OCI-LY7 (cell line): Measurements from ENCODE around the gene ATP1B4. TPM values are rescaled to one million over a fixed set of nuclear protein-coding genes. Genes with fewer than 3 reads are reported as not detected.

Experiments used
- BruUV-seq: library from RNA; stranded (reverse); fragments of 400-500 nt; replicated peaks from 2 replicates; lab custom pipeline; 2021; lab: Mats Ljungman, UMichigan
- CTCF ChIA-PET: fragments of 300-600 bp; sonication (Branson Sonifier 250); formaldehyde crosslinking; loops from one replicate; lab custom pipeline; 2022; ENCODE audit warnings: antibody characterized with exemption; ENCODE audit not compliant: unreplicated experiment; lab: Charles Lee
- POLR2A ChIA-PET: fragments of 300-600 bp; sonication (Branson Sonifier 250); formaldehyde crosslinking; loops from one replicate; lab custom pipeline; 2022; ENCODE audit warnings: antibody characterized with exemption; lab: Charles Lee
- DNase-seq: peaks from one replicate; pipeline ENCODE4 v3.0.0-alpha.2; 2015; ENCODE audit warnings: low spot score
- H2AFZ ChIP-seq: fragments of 200-600 bp; sonication (generic), shearing (Covaris generic); 2 replicates; pipeline ENCODE4 v1.6.1; 2014; ENCODE audit warnings: mild to moderate bottlenecking, antibody characterized with exemption, low read length, moderate library complexity
- H3K27ac ChIP-seq: fragments of 200-600 bp; sonication (generic); 2 replicates; pipeline ENCODE4 v1.5.1; 2014; ENCODE audit warnings: mixed run types, low read depth, mild to moderate bottlenecking, moderate library complexity, low read length, inconsistent platforms; ENCODE audit not compliant: poor library complexity, severe bottlenecking
- H3K36me3 ChIP-seq: fragments of 200-600 bp; sonication (generic); 2 replicates; pipeline ENCODE4 v1.6.1; 2014; ENCODE audit warnings: mild to moderate bottlenecking, antibody characterized with exemption, low read length, moderate library complexity, mixed read lengths; ENCODE audit not compliant: insufficient read depth
- H3K4me1 ChIP-seq: fragments of 200-600 bp; sonication (generic); 2 replicates; pipeline ENCODE4 v1.5.1; 2014; ENCODE audit warnings: mild to moderate bottlenecking, low read length; ENCODE audit not compliant: insufficient read depth, poor library complexity, severe bottlenecking
- H3K4me2 ChIP-seq: fragments of 200-600 bp; sonication (generic); 2 replicates; pipeline ENCODE4 v1.6.1; 2014; ENCODE audit warnings: mild to moderate bottlenecking, low read length
- H3K4me3 ChIP-seq: fragments of 200-600 bp; sonication (generic); 2 replicates; pipeline ENCODE4 v1.5.1; 2014; ENCODE audit warnings: mild to moderate bottlenecking, low read depth, low read length; ENCODE audit not compliant: poor library complexity, severe bottlenecking
- H3K79me2 ChIP-seq: fragments of 200-600 bp; sonication (generic); 2 replicates; pipeline ENCODE4 v1.6.1; 2016; ENCODE audit warnings: low read depth, mild to moderate bottlenecking, low read length, moderate library complexity, mixed read lengths; ENCODE audit not compliant: insufficient read depth
- H3K9me2 ChIP-seq: fragments of 200-600 bp; sonication (generic); 2 replicates; pipeline ENCODE4 v1.6.1; 2016; ENCODE audit warnings: mild to moderate bottlenecking, low read length, mixed read lengths; ENCODE audit not compliant: insufficient read depth
- H3K9me3 ChIP-seq: fragments of 200-600 bp; sonication (generic); 2 replicates; pipeline ENCODE4 v1.6.1; 2014; ENCODE audit warnings: mild to moderate bottlenecking, mixed run types, low read length, mixed read lengths
- H4K20me1 ChIP-seq: fragments of 200-600 bp; sonication (generic); 2 replicates; pipeline ENCODE4 v1.6.1; 2014; ENCODE audit warnings: mild to moderate bottlenecking, antibody characterized with exemption, low read length, moderate library complexity, mixed read lengths; ENCODE audit not compliant: insufficient read depth
- EZH2phosphoT487 ChIP-seq: fragments of 200-600 bp; sonication (generic); IDR thresholded peaks from 2 replicates; pipeline ENCODE4 v1.6.1; 2018; ENCODE audit warnings: low read depth, borderline replicate concordance, mild to moderate bottlenecking, mixed run types, antibody characterized with exemption, low read length, moderate library complexity, mixed read lengths
- intact Hi-C: fragments of 100-400 bp; cut with micrococcal nuclease; formaldehyde crosslinking; loops from one replicate; pipeline ENCODE4 v1.10.0; 2022; ENCODE audit not compliant: unreplicated experiment
- total RNA-seq, 2 experiments: library from RNA; depleted of rRNA in 1 of 2; stranded (reverse); fragments of >200 nt in 1 of 2; shearing (Covaris generic) in 1 of 2; gene quantifications; 2 replicates each; pipeline ENCODE4 v1.2.3, GENCODE V29; 2014 to 2022
- TF ChIP-seq, protein P1 (sequence below): fragments of 200-600 bp; sonication (generic); conservative IDR thresholded peaks from 2 replicates; pipeline ENCODE4 v1.5.1; 2014; ENCODE audit warnings: mild to moderate bottlenecking, antibody characterized with exemption, low read length, moderate library complexity, mixed read lengths

The ATP1B4 gene
- total RNA-seq, 2 experiments from 2014 or later = not detected

DNA sequence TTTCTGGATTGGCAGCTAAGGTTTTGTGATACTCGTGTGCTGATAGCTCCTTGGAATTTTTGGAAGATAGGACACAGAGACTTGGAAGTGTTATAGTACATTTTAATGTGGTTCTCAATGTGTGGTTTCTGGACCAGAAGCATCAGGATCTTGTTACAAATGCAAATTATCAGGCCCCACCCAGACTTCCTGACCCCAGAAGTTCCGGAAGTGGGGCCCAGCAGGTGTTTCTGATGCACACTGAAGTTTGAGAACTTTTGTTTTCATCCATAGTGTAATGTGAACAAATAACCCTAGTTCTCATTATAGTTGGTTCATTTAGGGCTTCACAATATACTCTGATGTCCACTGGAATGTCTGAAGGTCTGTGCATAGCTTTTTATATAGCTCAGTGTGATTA is 57.6 kb downstream of the ATP1B4 start:
- Histone ChIP-seq H3K27ac (peak overlapping the region; percentile 81), H3K4me2 (peak overlapping the region; percentile 78), H3K9me2 (no peaks in the 10 kb centered on the region), H2AFZ (peak overlapping the region; percentile 95), H3K4me1 (peaks cover 30% of the 10 kb centered on the region), H4K20me1 (no peaks in the 10 kb centered on the region), H3K36me3 (no peaks in the 10 kb centered on the region), H3K9me3 (no peaks in the 10 kb centered on the region), H3K79me2 (no peaks in the 10 kb centered on the region), H3K4me3 (peak overlapping the region; percentile 49)
- intact Hi-C loops = no loop called here
- DNase-seq = peak; percentile 77
- no peak for TF ChIP-seq EZH2phosphoT487
- TF ChIP-seq, protein P1, sequence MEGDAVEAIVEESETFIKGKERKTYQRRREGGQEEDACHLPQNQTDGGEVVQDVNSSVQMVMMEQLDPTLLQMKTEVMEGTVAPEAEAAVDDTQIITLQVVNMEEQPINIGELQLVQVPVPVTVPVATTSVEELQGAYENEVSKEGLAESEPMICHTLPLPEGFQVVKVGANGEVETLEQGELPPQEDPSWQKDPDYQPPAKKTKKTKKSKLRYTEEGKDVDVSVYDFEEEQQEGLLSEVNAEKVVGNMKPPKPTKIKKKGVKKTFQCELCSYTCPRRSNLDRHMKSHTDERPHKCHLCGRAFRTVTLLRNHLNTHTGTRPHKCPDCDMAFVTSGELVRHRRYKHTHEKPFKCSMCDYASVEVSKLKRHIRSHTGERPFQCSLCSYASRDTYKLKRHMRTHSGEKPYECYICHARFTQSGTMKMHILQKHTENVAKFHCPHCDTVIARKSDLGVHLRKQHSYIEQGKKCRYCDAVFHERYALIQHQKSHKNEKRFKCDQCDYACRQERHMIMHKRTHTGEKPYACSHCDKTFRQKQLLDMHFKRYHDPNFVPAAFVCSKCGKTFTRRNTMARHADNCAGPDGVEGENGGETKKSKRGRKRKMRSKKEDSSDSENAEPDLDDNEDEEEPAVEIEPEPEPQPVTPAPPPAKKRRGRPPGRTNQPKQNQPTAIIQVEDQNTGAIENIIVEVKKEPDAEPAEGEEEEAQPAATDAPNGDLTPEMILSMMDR = no peak
- ChIA-PET CTCF (interaction anchor here (0.9 kb wide), 1 partner anchor 33 kb away, joined by 3 read pairs; no protein-coding TSS in a partner anchor), POLR2A (interaction anchor here (0.7 to 1.9 kb wide), 4 partner anchors 9 to 125 kb away, joined by 3 to 5 read pairs (median 4); no protein-coding TSS in a partner anchor)
- BruUV-seq = no TSS peak

DNA sequence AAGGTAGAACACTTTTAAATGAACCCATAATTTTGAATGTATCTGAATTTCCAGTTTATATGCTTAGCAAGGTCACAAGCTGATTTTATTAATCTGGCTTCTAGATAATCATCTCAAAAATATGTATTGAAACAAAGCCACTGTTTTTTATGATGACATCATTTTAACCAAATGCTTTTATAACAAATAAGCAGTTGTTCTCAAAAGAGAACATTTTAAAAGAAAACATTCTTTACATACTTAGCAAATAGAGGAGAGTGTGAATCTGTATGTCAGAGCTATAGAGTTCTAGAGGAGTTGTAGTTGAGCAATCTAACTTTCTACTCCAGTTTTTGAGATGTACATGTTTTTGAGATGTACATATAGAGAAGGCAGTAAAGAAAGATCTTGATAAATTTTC is 64.7 kb downstream of the ATP1B4 start:
- H3K4me3 ChIP-seq = no peak overlapping the region
- no peak for DNase-seq
- no peaks in the 10 kb centered on the region for H3K79me2 ChIP-seq
- no TSS peak for BruUV-seq
- no peak for TF ChIP-seq EZH2phosphoT487
- TF ChIP-seq, protein P1 = no peak
- no peak overlapping the region for H2AFZ ChIP-seq
- no peak overlapping the region for H3K27ac ChIP-seq
- H3K36me3 ChIP-seq = no peaks in the 10 kb centered on the region
- H3K9me3 ChIP-seq = no peaks in the 10 kb centered on the region
- no peaks in the 10 kb centered on the region for H3K9me2 ChIP-seq
- H4K20me1 ChIP-seq = no peaks in the 10 kb centered on the region
- H3K4me1 ChIP-seq = peaks cover 14% of the 10 kb centered on the region
- H3K4me2 ChIP-seq = no peak overlapping the region
- POLR2A ChIA-PET = interaction anchor here (0.8 kb wide), 1 partner anchor 13 kb away, joined by 5 read pairs; no protein-coding TSS in a partner anchor
- intact Hi-C loops = no loop called here
- CTCF ChIA-PET = no interaction called here

DNA sequence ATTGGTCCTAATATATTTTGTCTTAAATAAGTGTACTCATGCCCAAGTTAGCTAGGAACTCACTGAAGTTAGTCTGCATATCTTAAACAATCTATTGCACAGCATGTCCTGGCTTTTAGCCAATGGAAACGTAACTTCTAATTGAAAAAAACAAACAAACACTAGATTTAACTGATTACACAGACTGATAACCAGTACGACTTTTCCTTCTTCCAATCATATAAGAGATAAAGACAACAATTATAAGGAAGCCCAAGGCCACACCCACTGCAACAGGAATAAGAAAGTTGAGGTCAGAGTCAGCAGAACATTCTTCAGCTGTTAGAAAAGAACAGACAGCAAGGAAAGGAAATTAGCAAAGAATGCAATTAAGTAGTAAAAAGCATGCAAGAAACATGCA is 66.4 kb downstream of the ATP1B4 start:
- Histone ChIP-seq H3K4me3 (no peak overlapping the region), H3K27ac (no peak overlapping the region), H2AFZ (no peak overlapping the region), H3K4me1 (peaks cover 28% of the 10 kb centered on the region), H3K79me2 (no peaks in the 10 kb centered on the region), H3K9me3 (no peaks in the 10 kb centered on the region), H3K4me2 (no peak overlapping the region), H3K9me2 (no peaks in the 10 kb centered on the region), H3K36me3 (no peaks in the 10 kb centered on the region), H4K20me1 (no peaks in the 10 kb centered on the region)
- BruUV-seq = no TSS peak
- intact Hi-C loops = no loop called here
- ChIA-PET CTCF (no interaction called here), POLR2A (interaction anchor here (1.1 to 1.2 kb wide), 2 partner anchors 9 to 28 kb away, joined by 4 read pairs; no protein-coding TSS in a partner anchor)
- DNase-seq = no peak
- TF ChIP-seq, protein P1 = no peak
- no peak for TF ChIP-seq EZH2phosphoT487
